ENCODE data around the gene RAB28.

Gene RAB28

GRCh38 chr4:13329340-13329850 is 154.7 kb downstream of the RAB28 start:
- no peak overlapping the region for H4K91ac ChIP-seq (ENCODE audit: low read length)
- no peak overlapping the region for H2AFZ ChIP-seq (ENCODE audit: low read depth, low read length)
- WGBS: 86% methylated on average over 1 of the region's 1 CpG
- no peaks in the 10 kb centered on the region for H3K79me1 ChIP-seq (replicated peaks; ENCODE audit: low read length, poor library complexity, severe bottlenecking)
- no peak overlapping the region for H2AK5ac ChIP-seq (ENCODE audit: low read length, severe bottlenecking)
- H3K4me2 ChIP-seq (ENCODE audit: low read length, poor library complexity, severe bottlenecking): no peak overlapping the region
- H3K36me3 ChIP-seq (ENCODE audit: control insufficient read depth in 1 of 2, insufficient read depth in 2 of 2, low read depth in 1 of 2, low read length in 2 of 2): no peaks in the 10 kb centered on the region
- no peak overlapping the region for H4K8ac ChIP-seq (ENCODE audit: low read length)
- H3K4ac ChIP-seq (ENCODE audit: low read depth in 1 of 2, low read length in 2 of 2): no peak overlapping the region
- peak overlapping the region in 1 of 2 experiments; percentile 51 for H3K14ac ChIP-seq (ENCODE audit: low read length in 2 of 2)
- H3K27ac ChIP-seq (ENCODE audit: low read length, poor library complexity, severe bottlenecking): no peak overlapping the region
- DNase-seq: no peak
- no peak overlapping the region for H2BK12ac ChIP-seq (ENCODE audit: low read length in 2 of 2)
- H2BK120ac ChIP-seq (ENCODE audit: low read depth, low read length): no peak overlapping the region
- H3K9ac ChIP-seq (ENCODE audit: low read length): no peak overlapping the region
- no peak overlapping the region for H2BK15ac ChIP-seq (ENCODE audit: low read depth, poor library complexity, severe bottlenecking)
- peak overlapping the region in 1 of 2 experiments; percentile 4 for H3K4me3 ChIP-seq (ENCODE audit: insufficient read depth in 1 of 2, low read depth in 1 of 2, low read length in 2 of 2)
- H3K23ac ChIP-seq (ENCODE audit: low read length in 2 of 2): no peak overlapping the region
- no peaks in the 10 kb centered on the region for H3K4me1 ChIP-seq (ENCODE audit: control insufficient read depth, insufficient read depth, low read depth, low read length)
- H3K27me3 ChIP-seq (ENCODE audit: control insufficient read depth in 1 of 2, insufficient read depth in 1 of 2, low read length in 2 of 2): no peaks in the 10 kb centered on the region
- H3K9me3 ChIP-seq (ENCODE audit: control insufficient read depth, low read length): no peaks in the 10 kb centered on the region
- H2BK5ac ChIP-seq (ENCODE audit: low read depth, low read length, poor library complexity, severe bottlenecking): no peak overlapping the region
- no peak overlapping the region for H3K18ac ChIP-seq (ENCODE audit: low read depth in 1 of 2, low read length in 2 of 2)

DNA sequence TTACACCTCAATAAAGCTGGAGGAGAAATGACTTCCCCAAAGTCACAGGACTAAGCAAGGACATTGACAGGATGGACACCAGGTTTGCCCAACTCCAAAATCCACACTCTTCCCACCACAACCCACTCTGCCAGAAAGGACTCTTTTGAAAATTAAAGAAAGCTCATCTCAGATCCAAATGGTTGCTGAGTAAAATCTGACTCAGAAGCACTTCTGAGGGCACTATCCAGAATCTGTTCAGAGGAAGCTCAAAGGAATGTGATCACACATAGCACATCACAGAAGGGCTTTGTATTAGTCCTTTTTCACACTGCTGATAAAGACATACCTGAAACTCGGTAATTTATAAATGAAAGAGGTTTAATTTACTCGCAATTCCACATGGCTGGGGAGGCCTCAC is 155.5 kb downstream of the RAB28 start:
- Histone ChIP-seq H3K23ac (ENCODE audit: low read length in 2 of 2) (no peak overlapping the region), H3K4me1 (ENCODE audit: control insufficient read depth, insufficient read depth, low read depth, low read length) (no peaks in the 10 kb centered on the region), H2AFZ (ENCODE audit: low read depth, low read length) (no peak overlapping the region), H3K4me2 (ENCODE audit: low read length, poor library complexity, severe bottlenecking) (no peak overlapping the region), H3K4ac (ENCODE audit: low read depth in 1 of 2, low read length in 2 of 2) (no peak overlapping the region), H3K27me3 (ENCODE audit: control insufficient read depth in 1 of 2, insufficient read depth in 1 of 2, low read length in 2 of 2) (no peaks in the 10 kb centered on the region), H3K36me3 (ENCODE audit: control insufficient read depth in 1 of 2, insufficient read depth in 2 of 2, low read depth in 1 of 2, low read length in 2 of 2) (no peaks in the 10 kb centered on the region), H3K27ac (ENCODE audit: low read length, poor library complexity, severe bottlenecking) (no peak overlapping the region), H4K8ac (ENCODE audit: low read length) (no peak overlapping the region), H2BK12ac (ENCODE audit: low read length in 2 of 2) (no peak overlapping the region), H2BK5ac (ENCODE audit: low read depth, low read length, poor library complexity, severe bottlenecking) (no peak overlapping the region), H3K9ac (ENCODE audit: low read length) (peak overlapping the region; percentile 59), H3K9me3 (ENCODE audit: control insufficient read depth, low read length) (no peaks in the 10 kb centered on the region), H2BK15ac (ENCODE audit: low read depth, poor library complexity, severe bottlenecking) (no peak overlapping the region), H3K14ac (ENCODE audit: low read length in 2 of 2) (no peak overlapping the region), H4K91ac (ENCODE audit: low read length) (no peak overlapping the region), H3K4me3 (ENCODE audit: insufficient read depth in 1 of 2, low read depth in 1 of 2, low read length in 2 of 2) (peak overlapping the region in 1 of 2 experiments; percentile 51), H2AK5ac (ENCODE audit: low read length, severe bottlenecking) (no peak overlapping the region), H3K18ac (ENCODE audit: low read depth in 1 of 2, low read length in 2 of 2) (no peak overlapping the region), H3K79me1 (replicated peaks; ENCODE audit: low read length, poor library complexity, severe bottlenecking) (no peaks in the 10 kb centered on the region), H2BK120ac (ENCODE audit: low read depth, low read length) (no peak overlapping the region)
- DNase-seq: no peak
- WGBS: 100% methylated on average over 2 of the region's 2 CpGs

GRCh38 chr4:13327991-13328390 is 156.1 kb downstream of the RAB28 start:
- Histone ChIP-seq H3K18ac (ENCODE audit: low read depth in 1 of 2, low read length in 2 of 2) (no peak overlapping the region), H3K4me2 (ENCODE audit: low read length, poor library complexity, severe bottlenecking) (no peak overlapping the region), H3K9me3 (ENCODE audit: control insufficient read depth, low read length) (no peaks in the 10 kb centered on the region), H3K79me1 (replicated peaks; ENCODE audit: low read length, poor library complexity, severe bottlenecking) (no peaks in the 10 kb centered on the region), H2BK15ac (ENCODE audit: low read depth, poor library complexity, severe bottlenecking) (no peak overlapping the region), H3K4ac (ENCODE audit: low read depth in 1 of 2, low read length in 2 of 2) (no peak overlapping the region), H2BK120ac (ENCODE audit: low read depth, low read length) (no peak overlapping the region), H3K36me3 (ENCODE audit: control insufficient read depth in 1 of 2, insufficient read depth in 2 of 2, low read depth in 1 of 2, low read length in 2 of 2) (no peaks in the 10 kb centered on the region), H3K27ac (ENCODE audit: low read length, poor library complexity, severe bottlenecking) (no peak overlapping the region), H4K91ac (ENCODE audit: low read length) (no peak overlapping the region), H2AFZ (ENCODE audit: low read depth, low read length) (no peak overlapping the region), H3K14ac (ENCODE audit: low read length in 2 of 2) (no peak overlapping the region), H3K27me3 (ENCODE audit: control insufficient read depth in 1 of 2, insufficient read depth in 1 of 2, low read length in 2 of 2) (no peaks in the 10 kb centered on the region), H3K9ac (ENCODE audit: low read length) (peak overlapping the region; percentile 59), H2BK5ac (ENCODE audit: low read depth, low read length, poor library complexity, severe bottlenecking) (no peak overlapping the region), H3K4me3 (ENCODE audit: insufficient read depth in 1 of 2, low read depth in 1 of 2, low read length in 2 of 2) (peak overlapping the region in 1 of 2 experiments; percentile 51), H3K4me1 (ENCODE audit: control insufficient read depth, insufficient read depth, low read depth, low read length) (no peaks in the 10 kb centered on the region), H2AK5ac (ENCODE audit: low read length, severe bottlenecking) (no peak overlapping the region), H3K23ac (ENCODE audit: low read length in 2 of 2) (no peak overlapping the region), H2BK12ac (ENCODE audit: low read length in 2 of 2) (no peak overlapping the region), H4K8ac (ENCODE audit: low read length) (no peak overlapping the region)
- DNase-seq: no peak
- 100% methylated on average over 3 of the region's 3 CpGs for WGBS

DNA sequence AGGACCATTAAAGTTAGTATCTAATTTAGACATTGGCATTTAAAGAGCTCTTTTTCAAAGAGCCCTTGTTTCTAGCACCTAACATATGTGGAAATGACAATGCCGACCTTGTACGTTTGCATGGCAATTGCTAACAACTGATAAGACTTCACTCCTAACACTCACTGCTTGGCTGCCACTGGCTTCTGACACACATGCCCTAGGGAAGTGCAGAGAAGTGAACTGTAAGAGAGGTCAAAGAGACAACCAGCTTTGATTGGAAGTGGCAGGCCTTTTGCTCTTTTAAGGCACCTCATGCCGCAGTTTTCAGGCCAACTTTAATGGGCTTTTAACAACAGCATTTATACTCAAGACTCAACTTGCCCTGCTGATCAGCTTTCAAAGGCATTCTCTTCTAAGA is 158.4 kb downstream of the RAB28 start:
- Histone ChIP-seq H3K27me3 (ENCODE audit: control insufficient read depth in 1 of 2, insufficient read depth in 1 of 2, low read length in 2 of 2) (no peaks in the 10 kb centered on the region), H3K4me3 (ENCODE audit: insufficient read depth in 1 of 2, low read depth in 1 of 2, low read length in 2 of 2) (no peak overlapping the region), H3K4ac (ENCODE audit: low read depth in 1 of 2, low read length in 2 of 2) (no peak overlapping the region), H2AK5ac (ENCODE audit: low read length, severe bottlenecking) (no peak overlapping the region), H3K4me1 (ENCODE audit: control insufficient read depth, insufficient read depth, low read depth, low read length) (no peaks in the 10 kb centered on the region), H3K9ac (ENCODE audit: low read length) (no peak overlapping the region), H4K8ac (ENCODE audit: low read length) (no peak overlapping the region), H4K91ac (ENCODE audit: low read length) (no peak overlapping the region), H3K27ac (ENCODE audit: low read length, poor library complexity, severe bottlenecking) (no peak overlapping the region), H2BK120ac (ENCODE audit: low read depth, low read length) (no peak overlapping the region), H3K14ac (ENCODE audit: low read length in 2 of 2) (no peak overlapping the region), H3K4me2 (ENCODE audit: low read length, poor library complexity, severe bottlenecking) (no peak overlapping the region), H3K9me3 (ENCODE audit: control insufficient read depth, low read length) (peaks cover 13% of the 10 kb centered on the region), H3K23ac (ENCODE audit: low read length in 2 of 2) (no peak overlapping the region), H3K36me3 (ENCODE audit: control insufficient read depth in 1 of 2, insufficient read depth in 2 of 2, low read depth in 1 of 2, low read length in 2 of 2) (no peaks in the 10 kb centered on the region), H2BK12ac (ENCODE audit: low read length in 2 of 2) (no peak overlapping the region), H3K79me1 (replicated peaks; ENCODE audit: low read length, poor library complexity, severe bottlenecking) (no peaks in the 10 kb centered on the region), H2BK15ac (ENCODE audit: low read depth, poor library complexity, severe bottlenecking) (no peak overlapping the region), H2BK5ac (ENCODE audit: low read depth, low read length, poor library complexity, severe bottlenecking) (no peak overlapping the region), H2AFZ (ENCODE audit: low read depth, low read length) (no peak overlapping the region), H3K18ac (ENCODE audit: low read depth in 1 of 2, low read length in 2 of 2) (no peak overlapping the region)
- DNase-seq: no peak
- 74% methylated on average over 3 of the region's 3 CpGs for WGBS
